Heart left ventricle (tissue), 16 donors: ENCODE results near the gene ORM2. TPM values are rescaled to one million over a fixed set of nuclear protein-coding genes. Genes with fewer than 3 reads are reported as not detected.
"Not testable (repeated sequence)": the region's sequence is repeated elsewhere in the genome, so short reads cannot be mapped to it uniquely, and the experiment has no call there.

ENCODE experiments used
- ATAC-seq, 4 donors: fragments of 200-7000 bp; cut with Tn5 transposase; one replicate each; pipeline ENCODE4 v1.9.1; 2020 to 2022; ENCODE audit warnings: moderate library complexity in 4 of 4, mild to moderate bottlenecking in 3 of 4, moderate number of reproducible peaks in 1 of 4
- DNase-seq, 5 donors: peaks; one replicate each; pipeline ENCODE4 v3.0.0-alpha.2; 2020
- H3K27ac ChIP-seq, 12 donors: fragments of 200-600 bp; sonication (generic) in 4 of 12; one replicate each; pipeline versions ENCODE4 v1.5.0 to v1.8.0; 2016 to 2022; ENCODE audit warnings: mild to moderate bottlenecking in 2 of 12
- H3K27me3 ChIP-seq, 9 donors: fragments of 200-600 bp; sonication (generic) in 2 of 9; one replicate each; pipeline versions ENCODE4 v1.5.1 to v1.8.0; 2016 to 2022; ENCODE audit warnings: mild to moderate bottlenecking in 3 of 9
- H3K36me3 ChIP-seq, 9 donors: fragments of 200-600 bp; sonication (generic) in 2 of 9; one replicate each; pipeline versions ENCODE4 v1.5.0 to v1.8.0; 2018 to 2022; ENCODE audit warnings: mild to moderate bottlenecking in 2 of 9
- H3K4me1 ChIP-seq, 12 donors: fragments of 200-600 bp; sonication (generic) in 4 of 12; one replicate each; pipeline versions ENCODE4 v1.5.0 to v1.8.0; 2016 to 2022; ENCODE audit warnings: mild to moderate bottlenecking in 3 of 12
- H3K4me3 ChIP-seq, 12 donors: fragments of 200-600 bp; sonication (generic) in 4 of 12; one replicate each; pipeline versions ENCODE4 v1.5.0 to v1.8.0; 2017 to 2022; ENCODE audit warnings: mild to moderate bottlenecking in 9 of 12, moderate library complexity in 4 of 12
- H3K9me3 ChIP-seq, 12 donors: fragments of 200-600 bp; sonication (generic) in 4 of 12; one replicate each; pipeline versions ENCODE4 v1.5.0 to v1.8.0; 2016 to 2022; ENCODE audit warnings: mild to moderate bottlenecking in 1 of 12
- POLR2A ChIP-seq, 2 donors: fragments of 450-650 bp; IDR thresholded peaks; one replicate each; pipeline ENCODE4 v1.6.1; 2017; ENCODE audit warnings: antibody characterized with exemption in 2 of 2, mild to moderate bottlenecking in 2 of 2, moderate library complexity in 2 of 2
- WGBS, 4 donors: extraction: QIAGEN DNeasy Blood & Tissue Kit in 2 of 4; methylation state at CpG; one replicate each; pipeline versions ENCODE4 v1.1.5 to v1.1.7; 2013 to 2018; 5-methylcytosine and 5-hydroxymethylcytosine counted together
- intact Hi-C, 10 donors: fragments of 100-400 bp; cut with DNase I; formaldehyde crosslinking; loops; one replicate each; pipeline versions ENCODE4 v1.11.1 to v1.14.2; 2022
- long read RNA-seq, 3 donors: library from polyadenylated mRNA; unstranded; transcript quantifications; one replicate each; pipeline ENCODE4 v2.0.0, GENCODE V29; 2020 to 2021
- polyA plus RNA-seq, 2 donors: library from polyadenylated mRNA; stranded (reverse); fragments of 200-250 nt; gene quantifications; one replicate each; pipeline ENCODE4 v1.2.3, GENCODE V29; 2013
- total RNA-seq, 9 donors: library from RNA; depleted of rRNA in 2 of 9; stranded (reverse); fragments of >200 nt in 2 of 9; fragmentation: NEBNext Ultra II Directional in 3 of 9; extraction: Animal tissue kit (Norgen Biotek cat#: 25700) in 3 of 9; gene quantifications; one replicate each; pipeline versions ENCODE4 v1.1.0 to v1.2.4, GENCODE V29; 2016 to 2023
- TF ChIP-seq, protein P1 (sequence below), 12 donors: fragments of 200-600 bp; sonication (generic) in 4 of 12; IDR thresholded peaks; one replicate each; pipeline versions ENCODE4 v1.5.0 to v1.8.0; 2018 to 2022; ENCODE audit warnings: antibody characterized with exemption in 12 of 12, mild to moderate bottlenecking in 5 of 12
- donor health status: ischemic (EF 13 %, LVEDD 7.1; RV severe dilation, severe dysfunction).
- donor health status: healthy with polysubstance abuse.
- donor health status: DM: no; HTN: yes; CAD: no.
- donor health status: DM: no; HTN: no; CAD: no.
- donor health status: ischemic (EF 25% LVEDD 6.9; RV normal size, moderate dysfunction).
- donor health status: ischemic (EF 25% LVEDD 5.7; RV mildly dilated, moderate dysfunction).
- donor health status: healthy.
- donor health status: DM: yes; HTN: yes; CAD: no.
- donor health status: ischemic (EF 35%, LVEDD 5.7; RV mildly dilated, moderate dysfunction).
- donor health status: nonischemic (EF 11% LVEDD 7.7; RV severe dilation, severe dysfunction).
- donor health status: DM: yes; HTN: yes; CAD: no.
- donor health status: PGD.
- donor health status: ischemic (EF 29% LVEDD 5.4; RV normal size, mild dysfunction).
- donor health status: nonischemic (EF 23%, LVEDD 6.1; RV moderate dilation, normal function).

ORM2 gene
- total RNA-seq (not detected), polyA plus RNA-seq (under 1 TPM in 1 of 2 donors, not detected in 1; 0.14 TPM)
- long read RNA-seq, donor 1, result 0 reads
- long read RNA-seq, donor 2, result 0 reads
- long read RNA-seq, donor 3, result 0 reads

- DNase-seq, H3K4me1 ChIP-seq, H3K36me3 ChIP-seq, H3K27me3 ChIP-seq, H3K27ac ChIP-seq, intact Hi-C loops, H3K9me3 ChIP-seq, H3K4me3 ChIP-seq: not testable (repeated sequence)
- peak in 2 of 4 donors; percentile 11 to 19 for ATAC-seq
- WGBS, 4 donors, result 88 to 100% (median 100%) methylated on average over 1 to 2 of the region's 10 CpGs; no CpG with 5 or more reads in 1 of the 4 donors
Measured at GRCh38 chr9:114329625-114330022, at the start of gene ORM2. Gene ORM2 (plus strand): TSS chr9:114329869. CDS start chr9:114329905, 36 bp downstream.

DNA sequence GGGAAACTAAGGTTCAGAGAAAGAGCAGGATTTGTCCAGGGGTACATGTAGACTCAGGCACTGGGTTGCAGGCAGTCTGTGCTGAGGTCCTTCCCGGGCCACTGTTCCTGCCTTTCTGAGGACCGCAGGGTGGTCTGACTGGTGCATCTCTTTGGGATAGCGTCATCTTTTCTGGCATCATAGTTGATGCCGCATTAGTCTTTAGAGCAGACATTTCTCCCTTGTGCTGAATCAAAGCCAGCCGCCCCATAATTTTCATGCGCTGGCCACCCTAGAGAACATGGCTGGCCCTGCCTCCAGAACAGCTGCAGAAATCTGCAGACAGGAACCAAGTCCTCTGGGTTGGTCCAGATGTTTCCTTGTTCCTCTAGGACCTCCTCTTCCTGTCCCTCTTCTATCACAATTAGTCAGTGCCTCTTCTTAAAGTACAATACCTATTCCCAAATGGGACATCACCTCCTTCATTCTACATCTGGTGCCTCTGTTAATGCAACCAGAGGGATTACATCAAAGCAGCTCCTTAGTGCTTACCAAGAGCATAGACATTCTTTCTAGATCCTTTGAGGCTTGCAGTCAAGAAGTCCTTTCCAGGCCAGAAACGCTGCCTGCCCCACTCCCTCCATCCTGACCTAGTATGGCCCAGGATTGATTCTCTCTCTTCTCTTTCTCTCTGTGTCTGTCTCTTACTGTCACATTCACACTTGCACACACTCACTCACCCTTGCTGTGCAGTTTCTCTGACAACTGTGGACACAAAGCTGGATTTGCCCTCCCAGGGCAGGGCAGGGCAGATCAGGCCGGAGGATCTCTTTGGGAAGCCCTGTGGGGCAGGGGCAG, 48.8 kb upstream of the ORM2 start:
- Histone ChIP-seq H3K36me3 (peaks cover 0 to 2% (median 0%) of the 10 kb centered on the region in 9 donors), H3K27ac (peak overlapping the region in 5 of 12 donors; percentile 12 to 41 (median 33)), H3K4me3 (no peak overlapping the region), H3K9me3 (no peaks in the 10 kb centered on the region), H3K4me1 (peaks cover 0 to 9% (median 0%) of the 10 kb centered on the region in 12 donors), H3K27me3 (no peaks in the 10 kb centered on the region)
- TF ChIP-seq POLR2A (IDR thresholded peaks at IDR 0.05), result no peak
- TF ChIP-seq, protein P1, sequence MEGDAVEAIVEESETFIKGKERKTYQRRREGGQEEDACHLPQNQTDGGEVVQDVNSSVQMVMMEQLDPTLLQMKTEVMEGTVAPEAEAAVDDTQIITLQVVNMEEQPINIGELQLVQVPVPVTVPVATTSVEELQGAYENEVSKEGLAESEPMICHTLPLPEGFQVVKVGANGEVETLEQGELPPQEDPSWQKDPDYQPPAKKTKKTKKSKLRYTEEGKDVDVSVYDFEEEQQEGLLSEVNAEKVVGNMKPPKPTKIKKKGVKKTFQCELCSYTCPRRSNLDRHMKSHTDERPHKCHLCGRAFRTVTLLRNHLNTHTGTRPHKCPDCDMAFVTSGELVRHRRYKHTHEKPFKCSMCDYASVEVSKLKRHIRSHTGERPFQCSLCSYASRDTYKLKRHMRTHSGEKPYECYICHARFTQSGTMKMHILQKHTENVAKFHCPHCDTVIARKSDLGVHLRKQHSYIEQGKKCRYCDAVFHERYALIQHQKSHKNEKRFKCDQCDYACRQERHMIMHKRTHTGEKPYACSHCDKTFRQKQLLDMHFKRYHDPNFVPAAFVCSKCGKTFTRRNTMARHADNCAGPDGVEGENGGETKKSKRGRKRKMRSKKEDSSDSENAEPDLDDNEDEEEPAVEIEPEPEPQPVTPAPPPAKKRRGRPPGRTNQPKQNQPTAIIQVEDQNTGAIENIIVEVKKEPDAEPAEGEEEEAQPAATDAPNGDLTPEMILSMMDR (IDR thresholded peaks at IDR 0.05), result no peak
- peak in 4 of 5 donors; percentile 19 to 59 (median 36) for DNase-seq
- intact Hi-C loops, result no loop called here
- WGBS, 4 donors, result 58 to 72% (median 62%) methylated on average over 8 of the region's 8 CpGs
- peak; percentile 42 to 76 (median 65) for ATAC-seq

DNA sequence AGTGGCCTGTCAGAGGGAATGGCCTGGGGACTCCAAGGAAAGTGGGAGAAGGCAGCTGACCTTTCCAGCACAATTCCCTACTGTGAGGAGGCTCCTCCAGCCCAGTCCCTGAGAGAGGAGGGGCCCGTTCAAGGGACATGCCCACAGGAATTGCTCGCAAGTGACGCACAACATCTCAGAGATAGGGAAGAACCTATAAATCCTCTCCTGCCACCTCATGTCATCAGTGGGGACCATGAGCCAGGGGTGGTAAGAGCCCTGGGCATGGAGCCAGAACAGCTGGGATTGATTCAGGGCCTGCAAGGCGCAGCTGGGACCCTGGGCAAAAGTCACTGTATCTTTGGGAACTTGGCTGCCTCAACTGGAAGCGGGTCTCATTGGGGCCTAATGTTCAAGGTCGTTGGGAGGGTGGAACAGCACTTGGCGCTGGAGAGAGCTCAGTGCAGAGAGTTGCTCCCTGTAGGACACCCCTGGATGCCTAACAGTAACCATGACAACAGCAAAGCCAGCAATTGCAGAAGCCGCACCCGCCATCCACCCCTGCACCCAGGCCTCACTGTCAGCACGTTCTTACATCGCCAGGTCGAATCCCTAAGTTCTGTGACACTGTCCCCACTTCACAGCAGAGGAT, 48.1 kb upstream of the ORM2 start:
- Histone ChIP-seq H3K27me3 (no peaks in the 10 kb centered on the region), H3K27ac (peak overlapping the region in 5 of 12 donors; percentile 12 to 41 (median 33)), H3K36me3 (peaks cover 0 to 2% (median 0%) of the 10 kb centered on the region in 9 donors), H3K4me3 (no peak overlapping the region), H3K4me1 (peaks cover 0 to 9% (median 0%) of the 10 kb centered on the region in 12 donors), H3K9me3 (no peaks in the 10 kb centered on the region)
- DNase-seq (peak; percentile 36 to 84 (median 49)), ATAC-seq (peak in 3 of 4 donors; percentile 39 to 64 (median 62))
- intact Hi-C loops, result no loop called here
- TF ChIP-seq POLR2A (IDR thresholded peaks at IDR 0.05), result no peak
- TF ChIP-seq, protein P1 (IDR thresholded peaks at IDR 0.05), result no peak
- WGBS, 4 donors, result 66 to 77% (median 75%) methylated on average over 11 to 12 of the region's 12 CpGs

DNA sequence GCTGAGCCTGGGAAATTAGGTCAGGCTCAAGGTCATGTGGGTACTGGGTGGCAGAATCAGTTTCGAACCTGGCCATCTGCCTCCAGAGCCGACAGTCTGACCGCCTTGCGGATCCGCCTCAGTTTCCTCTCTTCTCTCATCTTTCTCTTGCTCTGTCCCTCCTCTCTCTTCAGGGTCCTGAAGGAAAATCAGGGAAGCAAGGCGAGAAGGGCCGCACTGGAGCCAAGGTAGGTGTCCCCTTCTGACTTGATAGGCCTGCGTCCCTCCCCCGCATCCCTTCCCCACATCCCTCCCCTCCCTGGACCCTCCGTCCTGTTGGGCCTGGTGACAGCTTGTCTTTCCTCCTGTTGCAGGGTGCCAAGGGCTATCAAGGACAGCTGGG, 47.6 kb upstream of the ORM2 start:
- WGBS, 4 donors, result 90 to 93% (median 93%) methylated on average over 10 of the region's 10 CpGs
- no peak overlapping the region for H3K27ac ChIP-seq
- intact Hi-C loops, result no loop called here
- H3K4me1 ChIP-seq, result peaks cover 0 to 9% (median 0%) of the 10 kb centered on the region in 12 donors
- DNase-seq (peak in 3 of 5 donors; percentile 6 to 14 (median 13)), ATAC-seq (no peak)
- H3K27me3 ChIP-seq, result no peaks in the 10 kb centered on the region
- TF ChIP-seq, protein P1 (IDR thresholded peaks at IDR 0.05), result no peak
- TF ChIP-seq POLR2A (IDR thresholded peaks at IDR 0.05), result no peak
- H3K36me3 ChIP-seq, result peaks cover 0 to 2% (median 0%) of the 10 kb centered on the region in 9 donors
- H3K4me3 ChIP-seq, result no peak overlapping the region
- H3K9me3 ChIP-seq, result no peaks in the 10 kb centered on the region
